MM.1S (cell line): ENCODE measurements around the gene RSRC1.

ENCODE experiments used
- DNase-seq: peaks from one replicate; pipeline ENCODE4 v3.0.0-alpha.2; 2015
- H2AFZ ChIP-seq: fragments of 300-600 bp; sonication (generic); 2 replicates; pipeline ENCODE4 v1.6.0; 2016; ENCODE audit warnings: antibody characterized with exemption, low read length
- H3F3A ChIP-seq: fragments of 300-600 bp; sonication (generic); 2 replicates; pipeline ENCODE4 v1.6.1; 2016; ENCODE audit warnings: mild to moderate bottlenecking, antibody characterized with exemption, low read length, moderate library complexity, mixed read lengths; ENCODE audit not compliant: insufficient read depth
- H3K27ac ChIP-seq: fragments of 300-600 bp; sonication (generic); 2 replicates; pipeline ENCODE4 v1.5.1; 2016; ENCODE audit warnings: mild to moderate bottlenecking, low read length
- H3K27me3 ChIP-seq: fragments of 300-600 bp; sonication (generic); replicated peaks from 2 replicates; pipeline ENCODE4 v1.6.0; 2016; ENCODE audit warnings: low read length; ENCODE audit not compliant: insufficient read depth
- H3K36me3 ChIP-seq: fragments of 300-600 bp; sonication (generic); replicated peaks from 2 replicates; pipeline ENCODE4 v1.6.1; 2016; ENCODE audit warnings: mild to moderate bottlenecking, low read length, mixed read lengths; ENCODE audit not compliant: insufficient read depth
- H3K4me1 ChIP-seq: fragments of 300-600 bp; sonication (generic); 2 replicates; pipeline ENCODE4 v1.6.1; 2016; ENCODE audit warnings: low read length, mixed read lengths
- H3K4me2 ChIP-seq: fragments of 300-600 bp; sonication (generic); 2 replicates; pipeline ENCODE4 v1.6.0; 2016; ENCODE audit warnings: low read depth, low read length
- H3K4me3 ChIP-seq: fragments of 300-600 bp; sonication (generic); 2 replicates; pipeline ENCODE4 v1.5.1; 2016; ENCODE audit warnings: low read length, mixed read lengths
- H3K79me2 ChIP-seq: fragments of 300-600 bp; sonication (generic); 2 replicates; pipeline ENCODE4 v1.6.1; 2016; ENCODE audit warnings: mixed run types, low read length, mixed read lengths
- H3K9ac ChIP-seq: fragments of 300-600 bp; sonication (generic); 2 replicates; pipeline ENCODE4 v1.6.1; 2016; ENCODE audit warnings: low read length, mixed read lengths
- H3K9me2 ChIP-seq: fragments of 300-600 bp; sonication (generic); replicated peaks from 2 replicates; pipeline ENCODE4 v1.6.1; 2016; ENCODE audit warnings: mild to moderate bottlenecking, low read length, mixed read lengths; ENCODE audit not compliant: insufficient read depth
- H3K9me3 ChIP-seq: fragments of 300-600 bp; sonication (generic); replicated peaks from 2 replicates; pipeline ENCODE4 v1.6.1; 2016; ENCODE audit warnings: mild to moderate bottlenecking, low read length, mixed read lengths; ENCODE audit not compliant: insufficient read depth
- H4K20me1 ChIP-seq: fragments of 300-600 bp; sonication (generic); 2 replicates; pipeline ENCODE4 v1.6.1; 2016; ENCODE audit warnings: mild to moderate bottlenecking, low read length, moderate library complexity, mixed read lengths; ENCODE audit not compliant: insufficient read depth
- CTCF ChIP-seq: fragments of 300-600 bp; sonication (generic); IDR thresholded peaks from 2 replicates; pipeline ENCODE4 v1.5.1; 2016; ENCODE audit warnings: antibody characterized with exemption, low read length, mixed read lengths
- EZH2 ChIP-seq: fragments of 300-600 bp; sonication (generic); optimal IDR thresholded peaks from 2 replicates; pipeline ENCODE3; 2017; ENCODE audit warnings: low read depth, mild to moderate bottlenecking, antibody characterized with exemption, low read length, mixed read lengths
- EZH2phosphoT487 ChIP-seq: fragments of 300-600 bp; sonication (generic); IDR thresholded peaks from 2 replicates; pipeline ENCODE4 v1.6.1; 2018; ENCODE audit warnings: antibody characterized with exemption, low read length

The RSRC1 gene

GRCh38 chr3:158488670-158489069, 378.8 kb downstream of the RSRC1 start:
- no peak overlapping the region for H3K9ac ChIP-seq
- no peaks in the 10 kb centered on the region for H3K4me1 ChIP-seq
- no peaks in the 10 kb centered on the region for H3F3A ChIP-seq
- H3K4me2 ChIP-seq: no peak overlapping the region
- H3K79me2 ChIP-seq: no peaks in the 10 kb centered on the region
- H3K27ac ChIP-seq: no peak overlapping the region
- no peaks in the 10 kb centered on the region for H3K27me3 ChIP-seq
- DNase-seq: no peak
- H3K4me3 ChIP-seq: no peak overlapping the region
- H3K9me3 ChIP-seq: no peaks in the 10 kb centered on the region
- no peak for TF ChIP-seq EZH2
- no peak for TF ChIP-seq EZH2phosphoT487
- TF ChIP-seq CTCF: no peak
- H2AFZ ChIP-seq: no peak overlapping the region
- no peaks in the 10 kb centered on the region for H3K9me2 ChIP-seq
- no peaks in the 10 kb centered on the region for H3K36me3 ChIP-seq
- H4K20me1 ChIP-seq: no peaks in the 10 kb centered on the region

- no peaks in the 10 kb centered on the region for H4K20me1 ChIP-seq
- H3K9me3 ChIP-seq: no peaks in the 10 kb centered on the region
- H3K4me3 ChIP-seq: no peak overlapping the region
- H3K4me2 ChIP-seq: no peak overlapping the region
- no peak for TF ChIP-seq CTCF
- no peak overlapping the region for H3K9ac ChIP-seq
- no peak overlapping the region for H2AFZ ChIP-seq
- H3K4me1 ChIP-seq: no peaks in the 10 kb centered on the region
- H3K27ac ChIP-seq: no peak overlapping the region
- DNase-seq: no peak
- no peaks in the 10 kb centered on the region for H3K9me2 ChIP-seq
- H3K79me2 ChIP-seq: no peaks in the 10 kb centered on the region
- no peaks in the 10 kb centered on the region for H3K36me3 ChIP-seq
- H3K27me3 ChIP-seq: no peaks in the 10 kb centered on the region
- H3F3A ChIP-seq: no peaks in the 10 kb centered on the region
These were observed 379.3 kb downstream of the RSRC1 start for GRCh38 chr3:158489181-158489580.

GRCh38 chr3:158491968-158492367, 382.1 kb downstream of the RSRC1 start:
- Histone ChIP-seq H3K36me3 (no peaks in the 10 kb centered on the region), H3K9me3 (no peaks in the 10 kb centered on the region), H4K20me1 (no peaks in the 10 kb centered on the region), H3K79me2 (no peaks in the 10 kb centered on the region), H3K27ac (no peak overlapping the region), H3K9ac (no peak overlapping the region), H2AFZ (no peak overlapping the region), H3K27me3 (no peaks in the 10 kb centered on the region), H3K4me1 (no peaks in the 10 kb centered on the region), H3F3A (no peaks in the 10 kb centered on the region), H3K9me2 (no peaks in the 10 kb centered on the region), H3K4me3 (no peak overlapping the region), H3K4me2 (no peak overlapping the region)
- no peak for DNase-seq
- no peak for TF ChIP-seq EZH2phosphoT487
- no peak for TF ChIP-seq CTCF
- TF ChIP-seq EZH2: no peak
